Mesenteric fat pad (tissue), 1 donor: ENCODE results near the gene TCF7L1. TPM values are rescaled to one million over a fixed set of nuclear protein-coding genes. Genes with fewer than 3 reads are reported as not detected.

Source experiments
- DNase-seq: peaks from one replicate; pipeline ENCODE4 v3.0.0-alpha.2; 2020; ENCODE audit warnings: low spot score
- total RNA-seq: library from RNA; stranded (reverse); fragmentation: NEBNext Ultra II Directional; extraction: Animal tissue kit (Norgen Biotek cat#: 25700); gene quantifications from one replicate; pipeline ENCODE4 v1.2.1, GENCODE V29; 2021
- donor health status: DM: yes; HTN: yes; CAD: no.

Gene TCF7L1
- total RNA-seq, 1 donor from 2014 or later = 27.8 TPM

DNA sequence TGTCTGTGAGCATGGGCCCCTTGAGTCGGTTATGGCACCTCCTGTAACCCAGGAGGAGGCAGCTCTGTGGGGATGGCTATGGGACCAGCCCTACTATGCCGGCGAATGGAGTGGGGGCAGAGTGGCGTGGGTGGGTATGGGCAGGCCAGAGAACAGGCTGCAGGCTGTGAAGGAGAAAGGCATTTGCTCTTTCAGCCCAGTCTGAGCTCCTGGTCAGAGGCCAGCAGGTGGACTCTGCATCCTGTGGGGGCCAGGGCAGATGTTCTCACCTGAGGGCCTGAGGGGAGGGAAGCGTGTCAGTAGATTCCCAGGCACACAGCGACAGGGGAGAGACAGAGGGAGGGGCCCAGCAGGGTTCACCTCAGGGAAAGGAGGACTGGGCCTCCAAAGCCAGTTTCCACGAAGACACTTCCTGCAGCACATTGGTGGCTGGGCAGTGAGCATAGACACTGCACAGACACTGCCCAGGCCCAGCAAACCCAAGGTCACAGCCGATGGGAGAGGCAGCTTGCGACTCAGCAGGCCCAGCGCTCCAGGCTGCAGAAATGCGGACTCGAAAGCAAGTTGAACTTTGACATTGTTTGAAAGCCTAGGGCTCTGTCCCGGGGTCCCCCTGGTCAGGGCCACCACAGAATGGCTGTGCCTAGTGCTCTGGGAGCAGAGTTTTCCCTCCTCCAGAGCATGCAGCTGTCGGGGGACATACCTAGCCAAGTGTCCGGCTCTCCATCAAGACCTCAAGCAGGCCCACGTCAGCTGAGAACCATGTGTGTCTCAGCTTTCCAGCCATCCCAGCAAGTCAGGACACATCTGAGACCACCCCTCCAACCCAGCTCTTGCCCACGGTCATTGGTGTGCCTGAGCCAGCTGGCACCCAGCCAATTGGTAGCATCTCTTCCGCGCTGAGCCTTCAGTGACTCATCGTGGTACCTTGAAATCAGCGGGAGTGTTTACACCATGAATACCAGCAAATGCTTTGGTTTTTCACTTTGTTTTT, 140.8 kb downstream of the TCF7L1 start:
- DNase-seq = no peak

DNA sequence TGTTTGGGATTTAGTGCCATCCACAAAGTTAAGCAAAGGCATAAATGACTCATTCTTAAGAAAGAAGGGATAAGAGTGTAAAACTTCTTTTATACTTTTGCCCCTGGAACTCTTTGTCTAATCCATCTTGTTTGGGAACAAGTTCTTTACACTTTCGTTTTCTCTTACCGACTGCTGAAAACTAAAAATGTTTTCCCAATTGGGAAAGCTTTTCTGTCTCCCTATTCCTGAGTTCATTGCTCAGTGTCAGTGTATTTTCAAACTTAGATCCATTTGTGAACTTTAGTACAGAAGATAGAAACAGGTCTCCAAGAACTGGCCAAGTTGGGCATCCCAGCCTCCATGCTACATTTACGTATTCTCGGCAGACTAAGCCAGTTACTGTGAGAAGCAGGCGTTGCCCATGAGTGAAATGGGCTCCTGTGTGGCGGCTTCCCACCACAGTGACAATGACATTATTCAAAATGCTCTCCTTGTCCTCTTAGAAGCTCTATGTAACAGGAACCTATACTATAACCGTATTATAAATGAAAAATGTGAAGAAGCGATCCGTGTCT, 142.9 kb downstream of the TCF7L1 start:
- no peak for DNase-seq

DNA sequence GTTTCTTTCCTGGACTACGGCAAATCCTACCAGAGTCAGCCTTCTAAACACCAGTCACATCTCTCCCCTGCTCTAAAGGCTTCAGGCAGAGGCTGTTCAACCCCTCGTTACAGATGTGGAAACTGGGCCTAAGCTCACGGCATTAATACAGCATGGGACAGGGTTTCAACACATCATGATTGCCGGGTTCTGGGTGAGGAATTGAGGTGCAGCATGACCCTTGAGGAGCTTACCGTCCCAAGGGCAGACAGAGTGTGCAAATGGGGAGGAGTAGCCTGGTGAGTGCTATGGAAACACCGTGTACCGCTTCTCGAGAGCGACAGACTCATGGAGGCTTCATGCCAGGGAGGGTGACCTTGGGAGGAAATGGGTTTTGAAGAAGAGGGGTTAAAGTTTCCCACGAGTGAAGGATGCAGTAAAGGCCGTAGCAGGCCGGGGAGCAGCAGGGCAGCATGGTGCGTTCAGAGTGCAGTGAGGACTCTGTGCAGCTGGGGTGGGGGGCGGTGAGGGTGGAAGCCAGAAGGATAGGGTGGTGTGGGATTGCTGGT, 143.5 kb downstream of the TCF7L1 start:
- DNase-seq = no peak

DNA sequence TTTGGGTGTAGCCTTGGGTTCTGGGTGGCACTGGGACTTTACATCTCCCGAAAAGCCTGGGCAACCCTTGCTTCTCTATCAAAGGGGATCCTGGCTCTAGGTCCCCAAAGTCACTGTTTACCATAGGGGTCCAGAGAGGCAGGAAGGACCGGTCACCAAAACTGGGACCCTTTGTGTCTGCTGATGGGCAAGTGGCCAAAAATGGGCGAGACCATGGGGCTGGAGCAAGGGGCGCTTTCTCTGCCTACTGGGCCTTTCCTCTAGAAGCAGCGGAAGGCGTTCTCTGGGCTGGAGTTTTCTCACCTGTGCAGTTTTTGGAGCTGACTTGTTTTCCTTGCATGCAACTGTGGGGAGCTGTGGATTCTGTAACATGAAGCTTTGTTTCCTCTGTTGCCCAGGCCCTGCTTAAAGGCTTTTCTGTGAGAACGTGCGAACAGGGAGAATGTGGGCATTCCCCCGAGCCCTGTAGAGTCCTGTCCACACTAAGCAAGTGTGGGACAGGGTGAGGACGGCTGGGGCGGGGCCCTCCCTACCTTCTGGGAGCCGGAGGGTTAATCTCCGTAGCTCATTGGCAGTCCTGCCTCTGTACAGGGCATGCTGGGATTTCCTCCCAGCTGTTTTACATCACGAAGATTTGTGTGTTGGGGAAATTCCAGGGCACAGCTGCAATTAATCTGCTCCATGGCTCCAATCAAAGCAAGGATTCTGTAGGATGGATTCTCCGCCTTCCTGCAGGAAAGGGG, 144.4 kb downstream of the TCF7L1 start:
- no peak for DNase-seq

DNA sequence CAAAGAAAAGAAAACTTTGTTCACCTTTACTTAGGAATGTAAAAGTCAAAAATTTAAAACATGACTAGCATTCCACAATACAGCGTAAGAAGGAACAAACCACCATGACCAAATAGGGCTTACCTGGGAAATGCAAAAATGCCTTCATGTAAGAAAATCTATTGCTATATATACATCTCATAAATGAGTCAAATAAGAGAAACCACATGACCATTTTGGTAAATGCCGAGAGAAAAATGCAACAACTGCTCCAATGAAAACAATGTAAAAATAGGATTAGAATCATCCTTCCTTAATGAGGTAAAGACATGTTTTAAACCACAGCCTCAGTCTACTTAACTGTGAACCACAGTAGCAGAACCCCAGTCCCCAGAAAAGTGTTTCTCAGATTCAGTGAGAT, 145.2 kb downstream of the TCF7L1 start:
- no peak for DNase-seq

DNA sequence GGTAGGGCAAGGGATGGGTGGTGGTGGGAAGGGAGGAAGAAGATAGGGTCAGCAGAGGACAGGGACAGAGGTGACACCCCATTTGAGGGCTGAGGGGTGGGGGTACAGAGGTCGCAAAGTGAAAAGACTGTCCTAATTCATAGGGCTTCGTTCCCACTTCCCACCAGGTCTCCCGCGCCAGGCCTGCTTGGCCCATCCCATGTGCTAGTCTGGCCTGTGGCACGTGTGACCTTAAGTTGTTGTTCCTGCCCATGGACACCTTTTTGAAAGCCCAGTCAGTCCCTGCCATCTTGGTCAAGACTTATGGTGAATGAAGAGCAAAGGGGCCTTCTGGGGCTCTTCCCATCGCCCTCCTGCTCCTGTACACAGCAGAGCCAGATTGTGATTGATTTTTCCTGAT, 148.4 kb downstream of the TCF7L1 start:
- DNase-seq = no peak

DNA sequence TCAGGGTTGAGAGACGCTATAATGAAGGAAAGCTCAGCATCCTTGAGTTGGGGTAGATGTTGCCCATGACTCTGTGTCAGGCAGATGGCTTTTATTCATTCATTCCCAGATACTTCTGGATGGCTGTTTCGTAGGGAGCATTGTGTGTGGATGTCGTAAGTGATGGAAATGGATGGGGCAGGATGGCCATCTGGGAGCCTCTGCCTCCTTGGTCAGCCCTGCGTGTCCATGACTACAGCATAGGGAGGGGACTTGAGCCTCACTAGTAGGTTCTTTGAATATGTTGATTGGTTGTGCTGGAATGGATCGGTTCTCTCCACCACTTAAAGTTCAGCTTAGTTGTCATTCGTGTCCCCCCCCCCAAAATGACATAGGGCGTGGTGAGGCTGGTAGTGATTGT, 149.7 kb downstream of the TCF7L1 start:
- no peak for DNase-seq

DNA sequence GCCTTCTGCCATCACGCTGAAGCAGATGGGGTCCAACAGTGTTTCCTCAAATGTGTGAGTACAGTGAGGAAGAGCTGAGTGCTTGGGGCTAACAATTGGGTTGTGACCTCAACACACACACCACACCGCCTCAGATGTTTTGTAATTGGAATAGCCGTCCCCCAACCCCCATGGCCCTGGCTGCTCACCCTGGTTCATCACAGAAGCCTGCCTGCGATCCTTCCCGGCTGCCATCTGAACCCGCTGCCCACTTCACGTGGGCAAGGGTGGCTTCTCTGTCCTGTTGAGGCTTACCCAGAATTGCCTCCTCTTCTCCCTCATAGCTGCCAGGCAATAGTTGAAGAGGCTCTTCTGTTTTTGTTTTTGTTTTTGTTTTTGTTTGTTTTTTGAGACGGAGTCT, 150.4 kb downstream of the TCF7L1 start:
- peak; percentile 55 for DNase-seq

DNA sequence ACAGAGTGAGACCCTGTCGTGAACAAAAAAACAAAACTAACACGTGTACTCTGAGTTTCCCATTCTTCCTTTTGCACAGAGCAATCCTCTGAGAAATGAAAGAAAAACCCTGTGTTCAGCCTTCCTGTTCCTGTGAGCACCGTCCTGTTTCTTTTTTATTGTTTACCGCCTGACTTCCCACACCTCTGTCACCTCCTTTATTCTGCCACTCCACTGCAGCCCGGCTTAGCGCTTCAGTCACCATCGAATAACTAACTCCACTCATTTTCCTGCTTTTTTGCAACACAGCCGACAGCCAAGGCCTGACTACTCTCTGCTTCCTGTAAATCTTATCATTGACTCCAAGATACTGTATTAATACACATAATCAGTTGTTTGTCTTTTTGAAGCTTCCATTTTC, 153.7 kb downstream of the TCF7L1 start:
- no peak for DNase-seq

DNA sequence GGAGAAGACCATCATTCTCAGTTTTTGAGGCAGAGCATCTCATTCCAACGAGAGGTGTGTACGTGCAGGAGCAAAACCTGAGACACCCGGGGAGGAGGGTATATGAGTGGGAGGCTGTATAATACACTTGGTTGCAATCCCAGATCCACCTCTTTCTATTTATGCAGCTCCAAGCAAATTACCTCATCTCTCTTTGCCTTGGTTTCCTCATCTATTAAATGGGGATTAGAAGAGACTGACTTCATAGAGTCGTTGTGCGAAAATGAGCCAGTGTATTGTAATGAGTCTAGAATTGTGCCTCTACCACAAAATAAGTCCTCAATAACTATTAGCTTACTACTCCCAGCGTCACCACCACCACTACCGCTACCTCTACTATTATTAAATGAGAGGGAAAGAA, 154.5 kb downstream of the TCF7L1 start:
- DNase-seq = no peak

DNA sequence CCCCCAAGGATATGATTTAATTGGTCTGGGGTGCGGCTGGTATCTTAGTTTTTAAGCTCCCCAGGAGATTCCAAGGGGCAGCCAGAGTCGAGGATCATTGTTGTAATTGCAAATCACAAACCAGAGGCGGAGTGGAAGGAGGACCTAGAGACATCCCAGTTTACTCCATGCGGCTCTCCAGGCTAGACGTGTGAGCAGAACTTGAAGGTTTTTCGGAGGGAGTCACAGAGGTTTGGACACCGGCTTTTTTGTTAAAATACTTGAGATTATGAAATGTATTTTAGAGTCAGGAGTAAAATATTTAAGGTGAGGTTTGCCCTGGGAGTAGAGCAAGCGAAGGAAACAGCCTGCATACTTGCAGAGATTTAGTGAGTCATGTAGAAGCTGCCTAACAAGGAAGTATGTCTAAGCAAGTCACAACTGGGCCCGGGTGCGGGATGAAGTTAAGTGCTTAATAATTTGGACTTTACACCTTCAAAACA, 155.1 kb downstream of the TCF7L1 start:
- DNase-seq = no peak

DNA sequence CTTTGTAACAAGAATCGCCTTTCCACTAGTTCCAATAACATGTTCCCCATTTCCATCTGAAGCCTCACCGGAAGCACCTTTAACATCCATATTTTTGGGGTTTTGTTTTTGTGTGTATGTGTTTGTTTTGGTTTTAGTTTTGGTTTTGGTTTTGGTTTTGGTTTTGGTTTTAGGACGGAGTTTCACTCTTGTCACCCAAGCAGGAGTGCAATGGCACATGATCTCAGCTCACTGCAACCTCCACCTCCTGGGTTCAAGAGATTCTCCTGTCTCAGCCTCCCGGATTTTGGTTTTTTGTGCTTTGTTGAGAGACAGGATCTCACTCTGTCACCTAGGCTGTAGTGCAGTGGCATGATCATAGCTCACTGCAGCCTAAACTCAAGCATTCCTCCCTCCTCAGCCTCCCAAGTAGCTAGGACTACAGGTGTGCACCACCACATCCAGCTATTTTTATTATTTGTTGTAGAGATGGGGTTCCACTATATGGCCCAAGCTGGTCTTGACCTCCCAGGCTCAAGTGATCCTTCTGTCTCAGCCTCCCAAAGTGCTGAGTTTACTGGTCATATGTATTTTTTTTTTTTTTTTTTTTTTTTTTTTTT, 158.3 kb downstream of the TCF7L1 start:
- no peak for DNase-seq

DNA sequence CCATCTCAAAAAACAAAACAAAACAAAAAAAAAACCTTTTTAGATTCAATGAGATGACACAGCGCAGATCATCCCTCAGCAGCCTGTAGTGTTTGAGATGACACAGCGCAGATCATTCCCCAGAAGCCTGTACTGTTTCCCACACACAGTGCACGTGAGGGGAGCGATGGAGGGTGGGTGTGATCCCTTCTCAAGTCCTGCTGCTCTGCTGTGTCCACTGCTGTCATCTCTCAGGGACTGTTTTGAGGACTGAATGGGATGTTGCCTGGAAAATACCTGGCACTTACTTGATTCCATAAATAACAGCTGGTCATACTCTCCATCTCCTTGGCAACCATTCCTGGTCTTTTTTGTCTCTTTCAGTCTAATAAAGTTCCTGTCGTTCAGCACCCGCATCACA, 168.9 kb downstream of the TCF7L1 start:
- DNase-seq = no peak

DNA sequence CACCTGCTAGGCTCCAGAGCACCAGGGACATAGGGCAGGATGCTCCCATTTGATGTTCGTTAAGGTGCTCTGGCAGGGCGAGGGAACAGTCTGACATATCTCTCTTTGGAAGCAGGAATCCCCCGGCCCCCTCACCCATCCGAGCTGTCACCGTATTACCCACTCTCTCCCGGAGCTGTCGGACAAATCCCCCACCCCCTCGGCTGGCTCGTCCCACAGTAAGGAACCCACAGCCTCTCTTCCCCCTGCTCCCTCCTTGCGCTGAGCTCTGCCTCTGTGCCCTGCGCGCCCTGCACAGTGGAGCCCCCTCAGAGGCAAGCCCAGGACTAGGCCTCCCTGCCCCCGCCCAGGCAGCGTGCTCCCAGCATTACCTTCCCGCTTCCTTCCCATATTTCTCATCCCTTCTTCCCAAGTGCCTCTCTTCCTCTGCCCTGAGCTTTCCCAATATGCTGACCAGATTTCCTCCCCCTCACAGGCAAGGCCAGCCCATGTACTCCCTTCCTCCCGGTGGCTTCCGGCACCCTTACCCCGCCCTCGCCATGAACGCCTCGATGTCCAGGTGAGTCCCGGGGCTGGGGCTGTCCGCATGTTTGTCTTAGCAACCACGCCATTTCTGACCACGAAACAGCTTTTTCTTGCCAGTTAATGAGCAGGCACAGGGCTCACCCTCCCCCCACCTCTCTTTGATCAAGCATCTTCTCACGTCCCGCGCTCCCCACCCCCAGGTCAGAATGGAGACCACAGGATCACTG, 170.8 kb downstream of the TCF7L1 start:
- DNase-seq = no peak

DNA sequence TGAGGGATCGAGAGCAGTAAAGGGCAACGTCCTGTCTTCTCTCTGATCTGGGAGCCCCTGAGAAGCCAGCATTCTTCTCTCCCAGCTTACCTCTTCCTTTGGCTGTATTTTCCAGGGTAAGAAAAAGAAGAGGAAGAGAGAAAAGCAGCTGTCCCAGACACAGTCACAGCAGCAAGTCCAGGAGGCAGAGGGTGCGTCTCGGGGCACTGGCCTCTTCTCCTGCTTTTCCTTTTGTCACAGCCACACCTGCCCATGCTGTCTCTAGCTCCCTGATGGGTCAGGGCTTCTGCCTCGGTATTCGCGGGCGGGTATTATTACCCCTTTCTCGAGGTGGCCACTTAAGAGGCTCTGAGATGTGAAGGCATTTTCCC, 174.3 kb downstream of the TCF7L1 start:
- DNase-seq = no peak

DNA sequence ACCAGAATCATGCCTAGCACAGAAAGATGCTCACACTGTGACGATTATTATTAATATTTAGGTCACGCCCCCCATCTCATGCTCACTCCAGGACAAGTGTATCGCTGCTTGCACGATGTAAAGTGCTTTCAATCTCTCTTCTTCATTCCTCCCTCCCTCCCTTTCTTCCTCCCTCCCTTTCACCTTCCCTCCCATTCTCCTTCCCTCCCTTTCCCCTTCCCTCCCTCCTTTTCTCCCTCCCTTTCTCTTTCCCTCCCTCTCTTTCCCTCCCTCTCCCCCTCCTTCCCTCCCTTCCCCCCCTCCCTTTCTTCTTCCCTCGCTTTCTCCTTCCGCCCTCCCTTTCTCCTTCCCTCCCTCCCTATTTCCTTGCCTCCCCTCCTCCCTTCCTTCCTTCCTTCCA, 175.0 kb downstream of the TCF7L1 start:
- no peak for DNase-seq

DNA sequence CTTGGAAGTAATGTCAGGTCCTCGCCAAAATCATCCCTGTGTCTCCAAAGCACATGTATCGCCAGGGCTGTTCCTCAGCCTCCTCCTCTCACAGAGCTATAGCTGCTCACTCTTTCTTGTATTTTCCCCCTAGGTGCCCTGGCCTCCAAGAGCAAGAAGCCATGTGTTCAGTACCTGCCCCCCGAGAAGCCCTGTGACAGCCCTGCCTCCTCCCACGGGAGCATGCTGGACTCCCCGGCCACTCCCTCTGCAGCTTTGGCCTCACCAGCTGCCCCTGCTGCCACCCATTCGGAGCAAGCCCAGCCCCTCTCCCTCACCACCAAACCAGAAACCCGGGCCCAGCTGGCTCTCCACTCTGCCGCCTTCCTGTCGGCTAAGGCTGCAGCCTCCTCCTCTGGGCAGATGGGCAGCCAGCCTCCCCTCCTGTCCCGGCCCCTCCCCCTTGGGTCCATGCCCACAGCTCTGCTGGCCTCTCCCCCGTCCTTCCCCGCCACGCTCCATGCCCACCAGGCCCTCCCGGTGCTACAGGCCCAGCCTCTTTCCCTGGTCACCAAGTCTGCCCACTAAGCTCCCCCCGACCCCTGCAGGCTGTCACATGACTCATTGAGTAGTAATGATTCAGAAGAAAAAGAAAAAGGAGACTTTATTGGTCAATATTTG, 175.8 kb downstream of the TCF7L1 start:
- no peak for DNase-seq

DNA sequence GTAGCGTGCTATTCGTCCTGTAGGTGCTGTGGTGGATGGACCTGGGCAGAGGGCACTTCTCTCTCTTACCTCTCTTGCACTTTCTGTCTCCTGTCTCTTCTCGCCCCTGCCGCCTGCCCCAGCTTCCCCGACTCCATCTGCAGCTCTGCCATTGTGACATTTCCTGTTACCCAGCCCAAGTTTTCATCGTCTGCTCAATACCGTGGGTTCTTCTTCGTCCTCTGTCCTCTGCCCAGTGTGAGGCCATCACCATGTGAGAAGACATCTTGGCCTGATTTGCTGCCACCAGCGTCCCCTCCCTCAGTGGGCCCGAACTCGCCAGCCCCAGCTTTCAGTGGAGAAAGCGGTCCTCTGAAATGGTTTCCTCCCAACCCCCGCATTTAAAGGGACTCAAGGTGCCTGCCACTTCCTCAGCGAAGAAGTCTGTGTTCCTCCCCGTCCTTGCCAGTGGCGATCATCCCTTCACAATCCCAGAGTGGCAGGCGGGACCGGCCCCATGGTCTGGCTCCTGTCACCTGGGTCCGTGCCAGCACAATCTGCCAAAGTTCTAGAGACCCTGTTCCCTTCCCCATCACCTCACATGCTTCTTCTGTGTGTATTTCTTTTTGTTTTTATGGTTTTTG, 176.6 kb downstream of the TCF7L1 start:
- no peak for DNase-seq

DNA sequence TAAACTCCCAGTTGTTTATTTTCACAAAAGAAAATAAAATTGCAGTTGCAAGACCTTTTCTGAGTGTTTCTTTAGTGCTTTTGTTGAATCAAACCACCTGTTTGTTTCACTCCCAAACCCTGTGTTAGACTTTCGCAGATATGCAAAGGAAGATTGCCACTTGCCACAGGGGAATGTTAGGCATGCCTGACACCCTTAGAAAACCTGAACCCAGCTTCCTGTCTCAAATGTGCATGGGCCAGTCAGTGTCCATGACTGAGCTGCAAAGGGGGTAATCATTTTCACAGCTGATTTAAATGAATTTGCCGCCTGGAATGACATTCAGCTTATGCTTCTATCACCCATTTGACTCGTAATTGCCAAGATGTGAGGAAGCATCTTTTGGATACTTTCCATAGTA, 177.1 kb downstream of the TCF7L1 start:
- DNase-seq = no peak

DNA sequence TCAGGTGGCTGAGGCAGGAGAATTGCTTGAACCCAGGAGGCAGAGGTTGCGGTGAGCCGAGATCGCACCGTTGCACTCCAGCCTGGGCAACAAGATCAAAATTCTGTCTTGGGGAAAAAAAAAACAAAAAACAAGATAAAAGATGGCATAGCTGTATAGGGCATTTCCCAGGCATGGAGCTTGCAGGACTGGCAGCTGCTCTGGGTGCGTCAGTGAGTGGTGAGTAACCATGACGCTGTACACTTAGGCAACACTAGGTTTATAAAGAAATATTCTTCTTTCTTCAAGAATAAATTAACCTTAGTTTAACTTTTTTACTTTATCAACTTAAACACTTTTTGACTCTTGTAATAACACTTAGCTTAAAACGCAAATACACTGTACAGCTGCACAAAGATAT, 179.2 kb downstream of the TCF7L1 start:
- no peak for DNase-seq
